Left cardiac atrium (tissue), 4 donors: Measurements from ENCODE around the gene ZNF837. TPM values are rescaled to one million over a fixed set of nuclear protein-coding genes. Genes with fewer than 3 reads are reported as not detected.
A peak's percentile ranks its signal among the peaks of the same experiment; 100 is the strongest.
"Not testable (repeated sequence)": the region's sequence is repeated elsewhere in the genome, so short reads cannot be mapped to it uniquely, and the experiment has no call there.

ENCODE experiments used
- ATAC-seq, 2 donors: fragments of 200-7000 bp; cut with Tn5 transposase; one replicate each; pipeline ENCODE4 v1.9.1; 2020; ENCODE audit warnings: mild to moderate bottlenecking in 2 of 2, moderate library complexity in 2 of 2
- DNase-seq: peaks from one replicate; pipeline ENCODE4 v3.0.0-alpha.2; 2020
- intact Hi-C, 2 donors: fragments of 100-400 bp; cut with DNase I; formaldehyde crosslinking; loops; one replicate each; pipeline versions ENCODE4 v1.14.1 to v1.15.1; 2022 to 2023
- total RNA-seq, 2 donors: library from RNA; stranded (reverse); fragmentation: NEBNext Ultra II Directional; extraction: Animal tissue kit (Norgen Biotek cat#: 25700); gene quantifications; one replicate each; pipeline ENCODE4 v1.2.1, GENCODE V29; 2021
- donor health status: DM: no; HTN: yes; CAD: no.
- donor health status: DM: no; HTN: yes; CAD: no; lungs with severe emphysema.
- donor health status: DM: yes; HTN: yes; CAD: no.
- donor health status: Dilated cardiomyopathy.

The ZNF837 gene
- total RNA-seq, 2 donors from 2014 or later: 0.44 to 0.53 TPM

GRCh38 chr19:58353717-58354477 is 26.9 kb downstream of the ZNF837 start:
- DNase-seq (no peak), ATAC-seq (no peak)

GRCh38 chr19:58352760-58353671 is 27.8 kb downstream of the ZNF837 start, which contains the start of gene A1BG:
TSS of gene A1BG (minus strand) at chr19:58353492. CDS start at chr19:58353437, 55 bp downstream.
- intact Hi-C loops: no loop called here
- ATAC-seq (no peak), DNase-seq (no peak)

More at GRCh38 chr19:58353717-58354477, 26.9 kb downstream of the ZNF837 start:
- intact Hi-C loops: no loop called here

- ATAC-seq: no peak
- intact Hi-C loops: no loop called here
Measured at GRCh38 chr19:58351990-58352755, 28.7 kb downstream of the ZNF837 start.

GRCh38 chr19:58351558-58351878 is 29.3 kb downstream of the ZNF837 start:
- intact Hi-C loops: no loop called here

More at GRCh38 chr19:58351990-58352755, 28.7 kb downstream of the ZNF837 start:
- DNase-seq: no peak

GRCh38 chr19:58350871-58351557 is 29.8 kb downstream of the ZNF837 start:
- no peak for DNase-seq
- ATAC-seq: no peak
- intact Hi-C loops: no loop called here

More at GRCh38 chr19:58351558-58351878, 29.3 kb downstream of the ZNF837 start:
- no peak for DNase-seq
- ATAC-seq: no peak

GRCh38 chr19:58350001-58350861 is 30.6 kb downstream of the ZNF837 start:
- intact Hi-C loops: no loop called here
- DNase-seq: no peak
- no peak for ATAC-seq

- ATAC-seq (no peak), DNase-seq (no peak)
- intact Hi-C loops: no loop called here
Measured at GRCh38 chr19:58349590-58349989, 31.2 kb downstream of the ZNF837 start.

- ATAC-seq, DNase-seq, intact Hi-C loops: not testable (repeated sequence)
Measured at GRCh38 chr19:58348080-58348479, 32.8 kb downstream of the ZNF837 start.

- peak; percentile 63 for DNase-seq
Measured at GRCh38 chr19:58346961-58347929, 33.6 kb downstream of the ZNF837 start.

GRCh38 chr19:58345558-58345957 is 35.3 kb downstream of the ZNF837 start:
- intact Hi-C loops: no loop called here
- ATAC-seq (no peak), DNase-seq (no peak)

More at GRCh38 chr19:58346961-58347929, 33.6 kb downstream of the ZNF837 start:
- intact Hi-C loops: no loop called here
- peak; percentile 98 for ATAC-seq

GRCh38 chr19:58338825-58339558 is 41.8 kb downstream of the ZNF837 start:
- DNase-seq (no peak), ATAC-seq (peak in 1 of 2 donors; percentile 12)
- intact Hi-C loops: no loop called here

- intact Hi-C loops: no loop called here
- DNase-seq (no peak), ATAC-seq (no peak)
Measured at GRCh38 chr19:58338336-58338735, 42.5 kb downstream of the ZNF837 start.

GRCh38 chr19:58336820-58337219 is 44.0 kb downstream of the ZNF837 start:
- ATAC-seq (no peak), DNase-seq (no peak)
- intact Hi-C loops: no loop called here

GRCh38 chr19:58336216-58336615 is 44.6 kb downstream of the ZNF837 start:
- ATAC-seq (no peak), DNase-seq (no peak)

GRCh38 chr19:58335630-58336029 is 45.2 kb downstream of the ZNF837 start:
- no peak for DNase-seq
- intact Hi-C loops: no loop called here
- ATAC-seq: no peak

More at GRCh38 chr19:58336216-58336615, 44.6 kb downstream of the ZNF837 start:
- intact Hi-C loops: no loop called here

GRCh38 chr19:58334691-58335249 is 46.1 kb downstream of the ZNF837 start:
- no peak for ATAC-seq
- no peak for DNase-seq
- intact Hi-C loops: no loop called here
